GM18498 (cell line): ENCODE results near the gene TMEM200C.

Experiments used
- ATAC-seq: cut with Tn5 transposase; IDR thresholded peaks from one replicate; pipeline ENCODE4 v1.9.1; 2021; ENCODE audit warnings: mild to moderate bottlenecking, moderate library complexity; ENCODE audit not compliant: unreplicated experiment

Gene TMEM200C

GRCh38 chr18:5895299-5895875, at the start of gene TMEM200C:
Gene TMEM200C, minus strand, starts transcription at chr18:5895522. Its CDS starts 3,459 bp downstream, at chr18:5892063.
- ATAC-seq, result peak; percentile 35

GRCh38 chr18:5944448-5944847, 49.1 kb upstream of the TMEM200C start:
- ATAC-seq, result no peak

GRCh38 chr18:5943514-5943913, 48.2 kb upstream of the TMEM200C start:
- no peak for ATAC-seq

- ATAC-seq, result no peak
These were observed 47.3 kb upstream of the TMEM200C start for GRCh38 chr18:5942591-5942990.

GRCh38 chr18:5941890-5942289, 46.6 kb upstream of the TMEM200C start:
- ATAC-seq, result no peak

GRCh38 chr18:5939801-5940667, 44.7 kb upstream of the TMEM200C start:
- no peak for ATAC-seq

- ATAC-seq, result no peak
These were observed 42.5 kb upstream of the TMEM200C start for GRCh38 chr18:5937795-5938194.

- no peak for ATAC-seq
These were observed 41.8 kb upstream of the TMEM200C start for GRCh38 chr18:5937121-5937520.

GRCh38 chr18:5930789-5931188, 35.5 kb upstream of the TMEM200C start:
- ATAC-seq, result no peak

GRCh38 chr18:5918205-5918858, 23.0 kb upstream of the TMEM200C start:
- ATAC-seq, result no peak

- ATAC-seq, result no peak
These were observed 19.6 kb upstream of the TMEM200C start for GRCh38 chr18:5914951-5915350.

GRCh38 chr18:5914016-5914415, 18.7 kb upstream of the TMEM200C start:
- no peak for ATAC-seq

- no peak for ATAC-seq
These were observed 17.2 kb upstream of the TMEM200C start for GRCh38 chr18:5912566-5912965.

GRCh38 chr18:5909125-5909524, 13.8 kb upstream of the TMEM200C start:
- no peak for ATAC-seq

GRCh38 chr18:5903386-5903785, 8.1 kb upstream of the TMEM200C start:
- no peak for ATAC-seq

GRCh38 chr18:5900262-5900661, 4.9 kb upstream of the TMEM200C start:
- no peak for ATAC-seq

- no peak for ATAC-seq
These were observed 4.5 kb upstream of the TMEM200C start for GRCh38 chr18:5899835-5900234.

- ATAC-seq, result peak; percentile 36
These were observed 786 bp upstream of the TMEM200C start for GRCh38 chr18:5895876-5896740.

- peak; percentile 1 for ATAC-seq
These were observed 567 bp downstream of the TMEM200C start for GRCh38 chr18:5894611-5895298.

- ATAC-seq, result no peak
These were observed 1.2 kb downstream of the TMEM200C start for GRCh38 chr18:5893956-5894610.
